Measurements from ENCODE around the gene CLEC4D. TPM values are rescaled to one million over a fixed set of nuclear protein-coding genes. Genes with fewer than 3 reads are reported as not detected.

CLEC4D gene
- total RNA-seq, 1 donor from 2014 or later, result not detected

Other genes with a start within 250 kb of the CLEC4D start
- gene CLEC6A, start 57.5 kb upstream of the CLEC4D start, total RNA-seq, result not detected in 2 replicates
- not detected in 2 replicates for gene CLEC4E, start 27.4 kb downstream of the CLEC4D start, total RNA-seq
- gene AICDA, start 99.4 kb downstream of the CLEC4D start, total RNA-seq, result not detected in 2 replicates
- gene MFAP5, start 149.3 kb downstream of the CLEC4D start, total RNA-seq, result not detected in 2 replicates
- gene RIMKLB, start 184.5 kb downstream of the CLEC4D start, total RNA-seq, result 0.68 and 0.88 TPM in 2 replicates

Data from activated CD4-positive, alpha-beta T cell treated with anti-CD3 and anti-CD28 coated beads, Interleukin-2, amount 10 ng/mL, durations not matched to agents 24 days and 14 days (primary cell).